Hematopoietic multipotent progenitor cell (in vitro differentiated cells): ENCODE data around the gene DHX34. TPM values are rescaled to one million over a fixed set of nuclear protein-coding genes. Genes with fewer than 3 reads are reported as not detected.
A peak's percentile ranks its signal among the peaks of the same experiment; 100 is the strongest.
"Not testable (repeated sequence)": the region's sequence is repeated elsewhere in the genome, so short reads cannot be mapped to it uniquely, and the experiment has no call there.

Experiments used
- DNase-seq, 3 donors: peaks; one replicate each; pipeline ENCODE4 v3.0.0-alpha.2; 2011 to 2015; ENCODE audit warnings: low read depth in 2 of 3, low spot score in 2 of 3
- total RNA-seq: library from RNA; depleted of rRNA; stranded (reverse); fragments of >200 nt; gene quantifications from one replicate; pipeline ENCODE4 v1.2.3, GENCODE V29; 2012

Gene DHX34
- total RNA-seq, 1 donor = 18.0 TPM

- not testable (repeated sequence) for DNase-seq
Observed at GRCh38 chr19:47383890-47384289, 34.8 kb downstream of the DHX34 start.

- not testable (repeated sequence) for DNase-seq
Observed at GRCh38 chr19:47384533-47384932, 35.4 kb downstream of the DHX34 start.

GRCh38 chr19:47386582-47386981, 37.5 kb downstream of the DHX34 start:
- not testable (repeated sequence) for DNase-seq

- not testable (repeated sequence) for DNase-seq
Observed at GRCh38 chr19:47387623-47388022, 38.5 kb downstream of the DHX34 start.

GRCh38 chr19:47388721-47389120, 39.6 kb downstream of the DHX34 start:
- DNase-seq = not testable (repeated sequence)

- DNase-seq = no peak
Observed at GRCh38 chr19:47389150-47389556, 40.0 kb downstream of the DHX34 start.

- no peak for DNase-seq
Observed at GRCh38 chr19:47390533-47391488, 41.7 kb downstream of the DHX34 start.

- DNase-seq = peak; percentile 58 to 84 (median 68)
Observed at GRCh38 chr19:47391510-47392223, 42.6 kb downstream of the DHX34 start.

- no peak for DNase-seq
Observed at GRCh38 chr19:47398707-47399597, 49.8 kb downstream of the DHX34 start.

- no peak for DNase-seq
Observed at GRCh38 chr19:47402504-47402903, 53.4 kb downstream of the DHX34 start.

- DNase-seq = no peak
Observed at GRCh38 chr19:47404334-47405196, 55.5 kb downstream of the DHX34 start.

- no peak for DNase-seq
Observed at GRCh38 chr19:47405197-47405550, 56.1 kb downstream of the DHX34 start.

- no peak for DNase-seq
Observed at GRCh38 chr19:47405854-47406417, 56.8 kb downstream of the DHX34 start.

GRCh38 chr19:47406711-47407416, 57.7 kb downstream of the DHX34 start:
- peak in 1 of 3 donors; percentile 55 for DNase-seq

GRCh38 chr19:47407417-47407774, 58.3 kb downstream of the DHX34 start:
- DNase-seq = no peak

- DNase-seq = no peak
Observed at GRCh38 chr19:47408156-47408938, 59.2 kb downstream of the DHX34 start.

GRCh38 chr19:47411101-47411500, 62.0 kb downstream of the DHX34 start:
- no peak for DNase-seq

GRCh38 chr19:47411696-47412095, 62.6 kb downstream of the DHX34 start:
- not testable (repeated sequence) for DNase-seq
